H9 (cell line): ENCODE results near the gene CD151. TPM values are rescaled to one million over a fixed set of nuclear protein-coding genes. Genes with fewer than 3 reads are reported as not detected.
A peak's percentile ranks its signal among the peaks of the same experiment; 100 is the strongest.

ENCODE experiments used
- DNase-seq: peaks from one replicate; pipeline ENCODE4 v3.0.0-alpha.2; 2017
- H2AFZ ChIP-seq: one replicate; pipeline ENCODE4 v1.6.1; 2013; ENCODE audit warnings: mild to moderate bottlenecking, low read length, control low read depth, moderate library complexity
- H2AK5ac ChIP-seq: 2 replicates; pipeline ENCODE4 v1.6.1; 2013; ENCODE audit warnings: low read length, control low read depth, mixed read lengths; ENCODE audit not compliant: insufficient read length
- H2BK120ac ChIP-seq: one replicate; pipeline ENCODE4 v1.6.1; 2013; ENCODE audit warnings: low read depth, mild to moderate bottlenecking, low read length, control low read depth, inconsistent platforms; ENCODE audit not compliant: poor library complexity, severe bottlenecking
- H2BK12ac ChIP-seq: 2 replicates; pipeline ENCODE4 v1.6.1; 2013; ENCODE audit warnings: low read length, control low read depth, mixed read lengths, low read depth; ENCODE audit not compliant: insufficient read length
- H2BK15ac ChIP-seq: 2 replicates; pipeline ENCODE4 v1.6.1; 2013; ENCODE audit warnings: low read depth, low read length, control low read depth
- H2BK20ac ChIP-seq: one replicate; pipeline ENCODE4 v1.6.1; 2013; ENCODE audit warnings: low read depth, mild to moderate bottlenecking, low read length, control low read depth, inconsistent platforms; ENCODE audit not compliant: poor library complexity, severe bottlenecking
- H2BK5ac ChIP-seq: 2 replicates; pipeline ENCODE4 v1.6.1; 2013; ENCODE audit warnings: low read length, control low read depth, mixed read lengths; ENCODE audit not compliant: insufficient read length
- H3K14ac ChIP-seq: 2 replicates; pipeline ENCODE4 v1.6.1; 2013; ENCODE audit warnings: low read length, control low read depth; ENCODE audit not compliant: insufficient read depth
- H3K18ac ChIP-seq: 2 replicates; pipeline ENCODE4 v1.6.1; 2013; ENCODE audit warnings: low read depth, mild to moderate bottlenecking, mixed read lengths, low read length, control low read depth; ENCODE audit not compliant: insufficient read length
- H3K23ac ChIP-seq: 2 replicates; pipeline ENCODE4 v1.6.1; 2013; ENCODE audit warnings: low read length, control low read depth, mixed read lengths, low read depth; ENCODE audit not compliant: insufficient read length
- H3K23me2 ChIP-seq: 2 replicates; pipeline ENCODE4 v1.6.1; 2013; ENCODE audit warnings: low read depth, mild to moderate bottlenecking, mixed read lengths, low read length, control low read depth; ENCODE audit not compliant: insufficient read length, poor library complexity, severe bottlenecking
- H3K27ac ChIP-seq: 2 replicates; pipeline ENCODE4 v1.5.1; 2013; ENCODE audit warnings: low read length, control low read depth, mixed read lengths, low read depth; ENCODE audit not compliant: insufficient read length
- H3K27me3 ChIP-seq: 2 replicates; pipeline ENCODE4 v1.6.1; 2013; ENCODE audit warnings: low read length, control low read depth, inconsistent platforms; ENCODE audit not compliant: insufficient read depth
- H3K4ac ChIP-seq: 2 replicates; pipeline ENCODE4 v1.6.1; 2013; ENCODE audit warnings: low read depth, mild to moderate bottlenecking, control low read depth, inconsistent platforms, low read length, moderate library complexity
- H3K4me1 ChIP-seq: 2 replicates; pipeline ENCODE4 v1.6.1; 2013; ENCODE audit warnings: low read length, control low read depth, inconsistent platforms; ENCODE audit not compliant: insufficient read depth
- H3K4me2 ChIP-seq: 2 replicates; pipeline ENCODE4 v1.6.1; 2013; ENCODE audit warnings: low read length, control low read depth, mixed read lengths; ENCODE audit not compliant: insufficient read length, insufficient read depth
- H3K56ac ChIP-seq: 2 replicates; pipeline ENCODE4 v1.6.1; 2013; ENCODE audit warnings: low read depth, mild to moderate bottlenecking, mixed read lengths, low read length, control low read depth; ENCODE audit not compliant: insufficient read length
- H3K79me1 ChIP-seq: 2 replicates; pipeline ENCODE4 v1.6.1; 2013; ENCODE audit warnings: low read depth, mild to moderate bottlenecking, moderate library complexity, low read length, control low read depth, inconsistent platforms; ENCODE audit not compliant: insufficient read depth, poor library complexity, severe bottlenecking
- H3K79me2 ChIP-seq: 2 replicates; pipeline ENCODE4 v1.6.1; 2013; ENCODE audit warnings: low read length, control low read depth, inconsistent platforms; ENCODE audit not compliant: insufficient read depth
- H3K9ac ChIP-seq: 2 replicates; pipeline ENCODE4 v1.6.1; 2013; ENCODE audit warnings: low read length, control low read depth, mixed read lengths; ENCODE audit not compliant: insufficient read length; ENCODE audit errors: extremely low read depth
- H3K9me3 ChIP-seq: one replicate; pipeline ENCODE4 v1.6.1; 2013; ENCODE audit warnings: low read depth, low read length, inconsistent platforms; ENCODE audit not compliant: control insufficient read depth
- H3T11ph ChIP-seq: one replicate; pipeline ENCODE4 v1.6.1; 2013; ENCODE audit warnings: mild to moderate bottlenecking, low read length, control low read depth, inconsistent platforms
- H4K20me1 ChIP-seq: one replicate; pipeline ENCODE4 v1.6.1; 2013; ENCODE audit not compliant: control insufficient read depth, insufficient read length, insufficient read depth
- H4K5ac ChIP-seq: 2 replicates; pipeline ENCODE4 v1.6.1; 2013; ENCODE audit warnings: low read depth, mild to moderate bottlenecking, mixed read lengths, low read length, control low read depth; ENCODE audit not compliant: insufficient read length
- H4K8ac ChIP-seq: replicated peaks from 2 replicates; pipeline ENCODE4 v1.6.1; 2013; ENCODE audit warnings: low read length, control low read depth, mixed read lengths, low read depth; ENCODE audit not compliant: insufficient read length
- H4K91ac ChIP-seq: 2 replicates; pipeline ENCODE4 v1.6.1; 2013; ENCODE audit warnings: low read depth, mild to moderate bottlenecking, moderate library complexity, mixed read lengths, low read length, control low read depth; ENCODE audit not compliant: insufficient read length
- H3K27ac Mint-ChIP-seq, 3 experiments: 2 replicates in 2 of 3; 3 replicates in 1 of 3; pipeline ENCODE4 v1.8.0; 2020 to 2021; ENCODE audit warnings: mixed read lengths in 3 of 3, mild to moderate bottlenecking in 1 of 3, moderate library complexity in 1 of 3
- H3K27me3 Mint-ChIP-seq: 2 replicates; pipeline ENCODE4 v1.8.0; 2021; ENCODE audit warnings: low read depth, mild to moderate bottlenecking, moderate library complexity, mixed read lengths
- H3K36me3 Mint-ChIP-seq, 3 experiments: 2 replicates in 2 of 3; 3 replicates in 1 of 3; pipeline ENCODE4 v1.8.0; 2020 to 2021; ENCODE audit warnings: low read depth in 3 of 3, mixed read lengths in 3 of 3; ENCODE audit not compliant: insufficient read depth in 1 of 3
- H3K4me1 Mint-ChIP-seq, 2 experiments: 2 replicates each; pipeline ENCODE4 v1.8.0; 2020; ENCODE audit warnings: mixed read lengths in 2 of 2
- H3K4me3 Mint-ChIP-seq, 2 experiments: 2 replicates in 1 of 2; 3 replicates in 1 of 2; pipeline ENCODE4 v1.8.0; 2020 to 2021; ENCODE audit warnings: mild to moderate bottlenecking in 2 of 2, mixed read lengths in 2 of 2, moderate library complexity in 1 of 2
- H3K9me3 Mint-ChIP-seq, 2 experiments: 2 replicates in 1 of 2; 3 replicates in 1 of 2; pipeline ENCODE4 v1.8.0; 2020; ENCODE audit warnings: mild to moderate bottlenecking in 2 of 2, mixed read lengths in 2 of 2, moderate library complexity in 1 of 2
- CTCF ChIP-seq: fragments of 200-600 bp; sonication (generic); conservative IDR thresholded peaks from 3 replicates; pipeline ENCODE4 v1.8.0; 2021; ENCODE audit warnings: antibody characterized with exemption, mild to moderate bottlenecking
- WGBS: extraction: QIAGEN DNeasy Blood & Tissue Kit; methylation state at CpG from one replicate; pipeline ENCODE4 v1.1.7; 2013; ENCODE audit warnings: missing lambda C conversion rate, low lambda C conversion rate, mixed read lengths; ENCODE audit not compliant: insufficient read length; ENCODE audit errors: extremely low coverage; 5-methylcytosine and 5-hydroxymethylcytosine counted together
- total RNA-seq: library from RNA; stranded (reverse); gene quantifications from 2 replicates; pipeline ENCODE4 v1.2.1, GENCODE V29; 2021

The CD151 gene
- total RNA-seq, 1 experiment from 2014 or later, result 138 TPM

DNA sequence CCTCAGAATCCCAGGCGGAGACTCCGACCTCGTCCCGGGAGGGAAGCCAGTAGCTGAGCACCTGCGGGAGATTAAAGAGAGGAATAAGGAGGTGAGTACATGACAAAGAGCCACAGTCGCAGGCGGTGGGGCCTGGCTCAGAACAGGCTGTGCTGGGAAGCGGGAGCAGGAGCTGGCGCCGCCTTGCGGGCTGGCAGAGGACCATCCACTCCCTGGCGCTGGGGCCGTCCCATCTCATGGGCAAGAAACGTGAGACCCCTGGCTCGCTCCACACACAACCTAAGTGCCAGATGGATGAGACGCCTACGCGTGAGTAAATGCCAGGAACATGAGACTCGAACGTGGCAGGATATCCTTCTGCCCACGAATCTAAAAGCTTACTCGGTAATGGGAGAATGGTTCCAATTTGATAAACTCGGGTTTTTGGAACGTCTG is 49.2 kb upstream of the CD151 start:
- H3K9me3 Mint-ChIP-seq, result no peaks in the 10 kb centered on the region
- H4K91ac ChIP-seq, result no peak overlapping the region
- no peak overlapping the region for H2AFZ ChIP-seq

More for the DNA sequence above, 49.2 kb upstream of the CD151 start:
- Mint-ChIP-seq H3K4me3 (peak overlapping the region; percentile 32 to 73; a peak in 4 of 5 replicates), H3K27me3 (peaks cover 10% of the 10 kb centered on the region), H3K4me1 (peaks cover 22 to 37% of the 10 kb centered on the region in 2 experiments), H3K36me3 (peaks cover 4 to 21% (median 17%) of the 10 kb centered on the region in 3 experiments; a peak in 6 of 7 replicates), H3K27ac (peak overlapping the region in 2 of 3 experiments; percentile 78 to 81; a peak in 5 of 7 replicates)
- H3K27me3 ChIP-seq, result no peaks in the 10 kb centered on the region
- H3K56ac ChIP-seq, result no peak overlapping the region
- no peak overlapping the region for H2BK20ac ChIP-seq
- no peak overlapping the region for H4K5ac ChIP-seq
- no peak overlapping the region for H3K23ac ChIP-seq
- peaks cover 4% of the 10 kb centered on the region for H3K23me2 ChIP-seq
- H2BK120ac ChIP-seq, result no peak overlapping the region
- H3T11ph ChIP-seq, result no peak overlapping the region
- H2BK5ac ChIP-seq, result no peak overlapping the region
- DNase-seq, result peak; percentile 99
- no peaks in the 10 kb centered on the region for H3K9me3 ChIP-seq
- H2BK15ac ChIP-seq, result no peak overlapping the region
- peak overlapping the region; percentile 3 for H3K4me2 ChIP-seq
- no peak overlapping the region for H3K18ac ChIP-seq
- no peak overlapping the region for H3K9ac ChIP-seq
- peaks cover 2% of the 10 kb centered on the region; the same call in 1 of the 2 replicates for H3K4me1 ChIP-seq
- TF ChIP-seq CTCF, result peak; percentile 95
- H3K4ac ChIP-seq, result no peak overlapping the region
- H3K27ac ChIP-seq, result no peak overlapping the region
- no peak overlapping the region for H3K14ac ChIP-seq
- H3K79me2 ChIP-seq, result no peaks in the 10 kb centered on the region
- WGBS, result no CpG with 5 or more reads among the region's 24 CpGs
- H4K8ac ChIP-seq, result no peak overlapping the region
- H2BK12ac ChIP-seq, result no peak overlapping the region
- no peaks in the 10 kb centered on the region for H3K79me1 ChIP-seq
- H4K20me1 ChIP-seq, result no peaks in the 10 kb centered on the region
- no peak overlapping the region for H2AK5ac ChIP-seq
